ENCODE measurements around the gene NCKIPSD.

DNA sequence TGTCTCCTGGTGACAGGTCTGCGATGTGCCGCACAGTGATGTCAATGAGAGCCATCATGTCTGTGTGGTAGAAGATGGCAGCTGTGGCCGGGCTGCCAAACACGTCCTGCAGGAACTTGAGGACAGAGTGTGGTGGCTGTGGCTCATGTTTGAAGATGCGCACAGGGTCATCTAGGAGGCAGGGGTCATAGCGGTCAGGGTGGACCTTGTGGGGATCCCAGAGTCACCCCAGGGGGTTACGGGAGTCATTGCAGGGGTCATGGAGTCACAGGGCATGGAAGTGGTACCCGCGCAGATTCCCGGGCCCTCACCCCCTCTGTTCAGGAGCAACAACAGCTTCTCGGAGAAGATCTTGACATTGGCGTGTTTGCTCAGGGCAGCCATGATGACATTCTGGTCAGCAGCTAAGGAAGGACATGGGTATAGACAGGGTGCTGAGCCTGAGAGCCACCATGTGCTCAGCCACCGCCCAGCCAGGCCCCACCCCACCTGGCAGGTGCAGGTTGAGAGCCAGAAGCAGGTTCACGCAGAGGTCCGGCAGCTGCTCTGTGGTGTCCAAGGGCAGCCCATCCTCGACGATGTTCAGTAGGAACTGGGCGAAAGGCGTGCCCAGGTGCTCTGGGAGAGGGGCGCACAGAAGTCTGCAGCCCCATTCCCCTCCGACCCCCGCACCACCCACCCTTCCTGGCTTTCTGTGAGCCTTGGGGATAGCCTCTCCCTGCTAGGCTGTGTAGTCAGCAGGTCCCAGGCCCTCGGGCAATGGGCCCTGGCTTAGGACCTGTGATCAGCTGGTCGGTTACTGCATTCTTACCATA is 6.9 kb downstream of the NCKIPSD start:
- TF ChIP-seq SP1 (IDR thresholded peaks at IDR 0.05; ENCODE audit: low read depth) (no peak), POLR2A (IDR thresholded peaks at IDR 0.05; ENCODE audit: borderline replicate concordance, extremely low read depth, insufficient read depth, insufficient read length) (no peak), RAD21 (IDR thresholded peaks at IDR 0.05; ENCODE audit: low read depth) (no peak), EZH2 (IDR thresholded peaks at IDR 0.05) (no peak), SRF (IDR thresholded peaks at IDR 0.05; ENCODE audit: low read depth) (no peak), ZNF274 (IDR thresholded peaks at IDR 0.05; ENCODE audit: low read depth, low read length) (no peak), JUND (IDR thresholded peaks at IDR 0.05) (no peak), POLR2AphosphoS5 (IDR thresholded peaks at IDR 0.05; ENCODE audit: low read depth, low read length) (no peak)
- TF ChIP-seq, protein P1, sequence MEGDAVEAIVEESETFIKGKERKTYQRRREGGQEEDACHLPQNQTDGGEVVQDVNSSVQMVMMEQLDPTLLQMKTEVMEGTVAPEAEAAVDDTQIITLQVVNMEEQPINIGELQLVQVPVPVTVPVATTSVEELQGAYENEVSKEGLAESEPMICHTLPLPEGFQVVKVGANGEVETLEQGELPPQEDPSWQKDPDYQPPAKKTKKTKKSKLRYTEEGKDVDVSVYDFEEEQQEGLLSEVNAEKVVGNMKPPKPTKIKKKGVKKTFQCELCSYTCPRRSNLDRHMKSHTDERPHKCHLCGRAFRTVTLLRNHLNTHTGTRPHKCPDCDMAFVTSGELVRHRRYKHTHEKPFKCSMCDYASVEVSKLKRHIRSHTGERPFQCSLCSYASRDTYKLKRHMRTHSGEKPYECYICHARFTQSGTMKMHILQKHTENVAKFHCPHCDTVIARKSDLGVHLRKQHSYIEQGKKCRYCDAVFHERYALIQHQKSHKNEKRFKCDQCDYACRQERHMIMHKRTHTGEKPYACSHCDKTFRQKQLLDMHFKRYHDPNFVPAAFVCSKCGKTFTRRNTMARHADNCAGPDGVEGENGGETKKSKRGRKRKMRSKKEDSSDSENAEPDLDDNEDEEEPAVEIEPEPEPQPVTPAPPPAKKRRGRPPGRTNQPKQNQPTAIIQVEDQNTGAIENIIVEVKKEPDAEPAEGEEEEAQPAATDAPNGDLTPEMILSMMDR (IDR thresholded peaks at IDR 0.05 in 2 of 3, conservative IDR thresholded peaks at IDR 0.05 in 1 of 3; ENCODE audit: borderline replicate concordance in 1 of 3, insufficient read depth in 1 of 3, low read depth in 2 of 3, low read length in 2 of 3), result no peak
